Esophagus squamous epithelium (tissue), 4 donors: ENCODE results near the gene CAMTA1.

Experiments used
- CTCF ChIP-seq, 6 experiments: fragments of 450-650 bp in 4 of 6; fragments of 200-600 bp in 2 of 6; sonication (generic) in 2 of 6; IDR thresholded peaks; one replicate each; pipeline ENCODE4 v1.5.1; 2016 to 2019; ENCODE audit warnings: antibody characterized with exemption in 6 of 6, mild to moderate bottlenecking in 4 of 6, moderate library complexity in 4 of 6
- POLR2A ChIP-seq, 4 donors: fragments of 450-650 bp; IDR thresholded peaks; one replicate each; pipeline ENCODE4 v1.6.1; 2017; ENCODE audit warnings: antibody characterized with exemption in 4 of 4, mild to moderate bottlenecking in 4 of 4, moderate library complexity in 3 of 4

- no peak for TF ChIP-seq CTCF (IDR thresholded peaks at IDR 0.05)
- no peak for TF ChIP-seq POLR2A (IDR thresholded peaks at IDR 0.05)
Observed at GRCh38 chr1:7467476-7468175, 682.4 kb downstream of the CAMTA1 start.
